ENCODE results near the gene C1QB. TPM values are rescaled to one million over a fixed set of nuclear protein-coding genes. Genes with fewer than 3 reads are reported as not detected.

Gene C1QB
- total and polyA plus RNA-seq, 10 donors = 225 to 3,817 (median 1,581) TPM

GRCh38 chr1:22619252-22619651 is 33.8 kb upstream of the C1QB start:
- no peak for DNase-seq
- H3K4me3 ChIP-seq = no peak overlapping the region
- no peaks in the 10 kb centered on the region for H3K36me3 ChIP-seq
- WGBS, 5 donors = 60 to 70% (median 63%) methylated on average over 7 of the region's 7 CpGs
- H3K9me3 ChIP-seq = no peaks in the 10 kb centered on the region
- no peak for TF ChIP-seq POLR2AphosphoS5 (IDR thresholded peaks at IDR 0.05)
- TF ChIP-seq CTCF (IDR thresholded peaks at IDR 0.05 in 8 of 11, conservative IDR thresholded peaks at IDR 0.05 in 3 of 11) = no peak
- no peak for TF ChIP-seq POLR2A (IDR thresholded peaks at IDR 0.05)
- H3K27ac ChIP-seq = no peak overlapping the region
- H3K4me1 ChIP-seq = no peaks in the 10 kb centered on the region
- intact Hi-C loops (cut with DNase I; ENCODE audit: low total_unique reads) = no loop called here
- H3K27me3 ChIP-seq (replicated peaks in 1 of 7) = peaks cover 0 to 96% (median 19%) of the 10 kb centered on the region in 7 donors

GRCh38 chr1:22619798-22620197 is 33.2 kb upstream of the C1QB start:
- no peaks in the 10 kb centered on the region for H3K36me3 ChIP-seq
- DNase-seq = no peak
- H3K27ac ChIP-seq = no peak overlapping the region
- no peak overlapping the region for H3K4me3 ChIP-seq
- intact Hi-C loops (cut with DNase I; ENCODE audit: low total_unique reads) = no loop called here
- WGBS, 5 donors = 42 to 71% (median 48%) methylated on average over 8 to 12 of the region's 12 CpGs
- no peak for TF ChIP-seq POLR2AphosphoS5 (IDR thresholded peaks at IDR 0.05)
- no peak for TF ChIP-seq POLR2A (IDR thresholded peaks at IDR 0.05)
- TF ChIP-seq CTCF (IDR thresholded peaks at IDR 0.05 in 8 of 11, conservative IDR thresholded peaks at IDR 0.05 in 3 of 11) = no peak
- no peaks in the 10 kb centered on the region for H3K9me3 ChIP-seq
- no peaks in the 10 kb centered on the region for H3K4me1 ChIP-seq
- H3K27me3 ChIP-seq (replicated peaks in 1 of 7) = peaks cover 0 to 96% (median 19%) of the 10 kb centered on the region in 7 donors

- H3K27me3 ChIP-seq (replicated peaks in 1 of 7) = peaks cover 0 to 96% (median 14%) of the 10 kb centered on the region in 7 donors
- TF ChIP-seq POLR2AphosphoS5 (IDR thresholded peaks at IDR 0.05) (no peak), POLR2A (IDR thresholded peaks at IDR 0.05) (no peak), CTCF (IDR thresholded peaks at IDR 0.05 in 8 of 11, conservative IDR thresholded peaks at IDR 0.05 in 3 of 11) (no peak)
- H3K36me3 ChIP-seq = no peaks in the 10 kb centered on the region
- 47 to 69% (median 53%) methylated on average over 4 of the region's 4 CpGs; no CpG with 5 or more reads in 1 of the 5 donors for WGBS, 5 donors
- no peak overlapping the region for H3K27ac ChIP-seq
- H3K4me1 ChIP-seq = no peaks in the 10 kb centered on the region
- no peak for DNase-seq
- no peak overlapping the region for H3K4me3 ChIP-seq
- H3K9me3 ChIP-seq = no peaks in the 10 kb centered on the region
- intact Hi-C loops (cut with DNase I; ENCODE audit: low total_unique reads) = no loop called here
Observed at GRCh38 chr1:22621761-22622160, 31.3 kb upstream of the C1QB start.

- Histone ChIP-seq H3K9me3 (no peaks in the 10 kb centered on the region), H3K4me1 (peaks cover 0 to 7% (median under 1%) of the 10 kb centered on the region in 6 donors), H3K27me3 (replicated peaks in 1 of 7) (peaks cover 0 to 87% (median 8%) of the 10 kb centered on the region in 7 donors), H3K36me3 (no peaks in the 10 kb centered on the region), H3K27ac (no peak overlapping the region), H3K4me3 (no peak overlapping the region)
- DNase-seq = no peak
- intact Hi-C loops (cut with DNase I; ENCODE audit: low total_unique reads) = no loop called here
- no peak for TF ChIP-seq CTCF (IDR thresholded peaks at IDR 0.05 in 8 of 11, conservative IDR thresholded peaks at IDR 0.05 in 3 of 11)
- no peak for TF ChIP-seq POLR2A (IDR thresholded peaks at IDR 0.05)
- 39 to 48% (median 40%) methylated on average over 9 of the region's 9 CpGs for WGBS, 5 donors
Observed at GRCh38 chr1:22625262-22625925, 27.6 kb upstream of the C1QB start.
